GM21360 (cell line): Measurements from ENCODE around the gene PHETA1.

Experiments used
- ATAC-seq: cut with Tn5 transposase; IDR thresholded peaks from one replicate; pipeline ENCODE4 v1.9.1; 2021; ENCODE audit warnings: mild to moderate bottlenecking, moderate library complexity; ENCODE audit not compliant: unreplicated experiment

PHETA1 gene

DNA sequence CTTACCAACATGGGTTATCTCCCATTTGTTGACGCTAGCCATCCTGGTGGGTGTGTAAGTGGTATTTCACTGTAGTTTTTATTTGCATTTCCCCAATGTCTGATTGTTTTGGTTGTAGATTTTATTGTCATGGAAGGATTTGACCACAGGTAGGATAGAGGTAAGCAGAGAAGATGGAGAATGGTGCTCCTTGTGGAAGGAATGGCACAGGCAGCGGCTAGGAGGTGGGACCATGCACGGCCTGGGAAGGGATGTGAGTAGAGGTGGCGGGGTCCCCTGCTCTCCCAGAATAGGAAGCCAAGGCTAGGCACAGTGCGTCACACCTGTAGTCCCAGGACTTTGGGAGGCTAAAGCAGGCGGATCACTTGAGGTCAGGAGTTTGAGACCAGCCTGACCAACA lies 41.4 kb downstream of the PHETA1 start:
- ATAC-seq, result no peak

DNA sequence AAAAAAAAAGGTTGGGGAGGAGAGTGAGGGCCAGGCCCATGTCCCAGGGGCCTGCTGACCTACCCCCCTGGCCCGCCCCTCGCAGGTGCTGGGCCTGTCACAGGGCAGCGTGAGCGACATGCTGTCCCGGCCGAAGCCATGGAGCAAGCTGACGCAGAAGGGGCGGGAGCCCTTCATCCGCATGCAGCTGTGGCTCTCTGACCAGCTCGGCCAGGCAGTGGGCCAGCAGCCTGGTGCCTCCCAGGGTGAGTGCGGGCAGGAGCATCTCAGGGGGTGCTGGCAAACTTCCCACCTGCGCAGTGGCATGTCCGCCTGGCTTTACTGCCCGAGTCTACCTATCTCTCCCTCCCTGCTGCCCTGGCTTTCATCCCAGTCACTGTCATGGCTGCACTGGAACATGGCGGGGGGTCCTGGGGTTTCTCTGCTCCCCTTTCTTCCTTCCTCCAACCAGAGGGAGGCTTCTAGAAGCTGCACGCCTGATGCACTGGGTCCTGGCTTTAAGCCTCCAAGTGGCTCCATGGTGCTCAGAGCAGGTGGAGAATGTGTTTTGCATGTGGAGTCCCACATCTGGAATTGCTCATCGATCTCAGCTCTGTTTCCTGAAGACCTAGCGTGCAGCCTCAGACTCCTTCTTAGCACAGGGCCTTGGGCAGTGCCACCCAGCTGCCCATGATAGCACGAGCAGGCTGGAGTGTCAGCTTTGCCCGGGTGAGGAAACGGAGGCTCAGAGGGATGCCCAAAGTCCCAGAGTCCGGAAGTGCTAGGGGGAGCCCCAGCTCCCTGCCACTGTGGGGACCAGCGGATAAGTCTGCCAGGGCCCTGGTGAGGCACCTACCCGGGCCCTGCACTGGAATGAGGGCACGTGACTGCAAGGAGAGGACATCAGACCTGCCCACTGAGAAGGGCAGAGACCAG lies 46.3 kb downstream of the PHETA1 start:
- ATAC-seq, result no peak

DNA sequence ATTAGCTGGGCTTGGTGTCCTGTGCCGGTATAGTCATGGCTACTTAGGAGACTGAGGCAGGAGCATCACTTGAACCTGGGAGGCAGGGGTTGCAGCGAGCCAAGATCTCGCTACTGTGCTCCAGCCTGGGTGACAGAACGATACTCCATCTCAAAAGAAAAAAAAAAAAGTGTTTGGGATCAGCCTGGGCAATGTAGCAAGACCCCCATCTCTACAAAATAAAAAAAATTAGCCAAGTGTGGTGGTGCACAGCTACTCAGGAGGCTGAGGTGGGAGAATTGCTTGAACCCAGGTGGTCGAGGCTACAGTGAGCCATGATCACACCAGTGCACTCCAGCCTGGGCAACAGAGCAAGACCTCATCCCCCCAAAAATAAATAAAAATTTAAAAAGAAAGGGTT lies 47.6 kb downstream of the PHETA1 start:
- ATAC-seq, result no peak

DNA sequence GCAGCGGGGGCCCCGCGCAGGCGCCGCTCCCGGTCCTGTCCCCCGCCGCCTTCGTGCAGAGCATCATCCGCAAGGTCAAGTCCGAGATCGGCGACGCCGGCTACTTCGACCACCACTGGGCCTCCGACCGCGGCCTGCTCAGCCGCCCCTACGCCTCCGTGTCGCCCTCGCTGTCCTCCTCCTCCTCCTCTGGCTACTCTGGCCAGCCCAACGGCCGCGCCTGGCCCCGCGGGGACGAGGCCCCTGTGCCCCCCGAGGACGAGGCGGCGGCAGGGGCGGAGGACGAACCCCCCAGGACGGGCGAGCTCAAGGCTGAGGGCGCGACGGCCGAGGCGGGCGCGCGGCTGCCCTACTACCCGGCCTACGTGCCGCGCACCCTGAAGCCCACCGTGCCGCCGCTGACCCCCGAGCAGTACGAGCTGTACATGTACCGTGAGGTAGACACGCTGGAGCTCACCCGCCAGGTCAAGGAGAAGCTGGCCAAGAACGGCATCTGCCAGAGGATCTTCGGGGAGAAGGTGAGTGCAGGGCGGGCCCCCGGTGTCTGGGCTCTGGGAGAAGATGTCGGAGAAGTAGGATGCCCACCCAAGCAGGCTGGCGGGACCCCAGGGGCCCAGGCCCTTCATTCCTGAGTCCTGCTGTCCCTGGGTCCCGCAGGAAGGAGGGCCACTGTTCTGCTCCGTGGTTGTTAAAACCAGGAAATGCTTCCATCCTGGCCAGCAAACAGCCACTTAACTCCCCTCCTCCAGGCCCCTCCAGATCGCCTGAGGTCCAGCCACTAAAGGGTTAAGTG lies 48.4 kb downstream of the PHETA1 start:
- no peak for ATAC-seq

DNA sequence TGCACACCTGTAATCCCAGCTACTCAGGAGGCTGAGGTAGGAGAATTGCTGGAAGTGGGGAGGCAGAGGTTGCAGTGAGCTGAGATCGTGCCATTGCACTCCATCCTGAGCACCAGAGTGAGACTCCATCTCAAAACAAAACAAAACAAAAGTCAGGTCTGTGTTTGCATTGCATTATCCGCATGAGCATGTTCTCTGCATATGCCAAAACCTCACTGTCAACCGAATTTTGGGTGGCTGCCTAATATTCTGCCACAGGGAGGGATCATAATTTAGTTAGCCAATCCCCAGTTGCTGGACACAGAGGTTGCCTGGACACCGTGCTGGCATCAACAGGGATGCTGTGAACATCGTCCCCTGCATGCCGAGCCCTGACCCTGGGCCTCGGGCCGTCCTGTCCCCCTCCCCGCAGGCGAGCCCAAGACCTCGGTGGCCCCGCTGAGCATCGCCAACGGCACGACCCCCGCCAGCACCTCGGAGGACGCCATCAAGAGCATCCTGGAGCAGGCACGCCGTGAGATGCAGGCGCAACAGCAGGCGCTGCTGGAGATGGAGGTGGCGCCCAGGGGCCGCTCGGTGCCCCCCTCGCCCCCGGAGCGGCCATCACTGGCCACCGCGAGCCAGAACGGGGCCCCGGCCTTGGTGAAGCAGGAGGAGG lies 49.2 kb downstream of the PHETA1 start:
- no peak for ATAC-seq

DNA sequence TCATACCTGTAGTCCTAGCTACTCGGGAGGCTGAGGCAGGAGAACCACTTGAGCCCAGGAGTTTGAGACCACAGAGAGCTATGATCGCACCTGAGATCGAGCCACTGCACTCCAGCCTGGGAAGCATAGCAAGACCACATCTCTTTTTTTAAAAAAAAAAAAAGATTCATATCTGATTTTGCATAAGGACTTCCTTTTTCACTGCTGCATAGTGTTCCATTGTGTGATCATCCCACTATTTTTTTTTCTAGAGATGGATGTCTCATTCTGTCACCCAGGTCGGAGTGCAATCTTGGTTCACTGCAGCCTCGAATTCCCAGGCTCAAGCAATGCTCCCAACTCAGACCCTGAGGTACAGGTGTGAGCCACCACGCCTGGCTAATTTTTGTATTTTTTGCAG lies 50.4 kb downstream of the PHETA1 start:
- no peak for ATAC-seq

DNA sequence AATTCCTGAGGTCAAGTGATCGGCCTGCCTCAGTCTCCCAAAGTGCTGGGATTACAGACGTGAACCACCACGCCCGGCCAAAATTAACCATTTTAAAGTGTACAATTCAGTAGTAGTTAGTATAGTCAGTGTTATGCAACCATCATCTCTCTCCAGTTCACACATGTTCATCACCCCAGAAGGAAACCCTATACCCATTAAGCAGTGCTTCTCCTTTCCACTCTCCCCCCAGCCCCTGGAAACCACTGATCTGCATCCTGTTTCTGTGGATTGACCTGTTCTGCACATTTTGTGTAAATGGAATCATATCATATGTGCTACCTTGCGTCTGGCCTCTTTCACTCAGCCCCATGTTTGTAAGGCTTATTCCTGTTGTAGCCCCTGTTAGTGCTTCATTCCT lies 52.2 kb downstream of the PHETA1 start:
- ATAC-seq, result no peak

DNA sequence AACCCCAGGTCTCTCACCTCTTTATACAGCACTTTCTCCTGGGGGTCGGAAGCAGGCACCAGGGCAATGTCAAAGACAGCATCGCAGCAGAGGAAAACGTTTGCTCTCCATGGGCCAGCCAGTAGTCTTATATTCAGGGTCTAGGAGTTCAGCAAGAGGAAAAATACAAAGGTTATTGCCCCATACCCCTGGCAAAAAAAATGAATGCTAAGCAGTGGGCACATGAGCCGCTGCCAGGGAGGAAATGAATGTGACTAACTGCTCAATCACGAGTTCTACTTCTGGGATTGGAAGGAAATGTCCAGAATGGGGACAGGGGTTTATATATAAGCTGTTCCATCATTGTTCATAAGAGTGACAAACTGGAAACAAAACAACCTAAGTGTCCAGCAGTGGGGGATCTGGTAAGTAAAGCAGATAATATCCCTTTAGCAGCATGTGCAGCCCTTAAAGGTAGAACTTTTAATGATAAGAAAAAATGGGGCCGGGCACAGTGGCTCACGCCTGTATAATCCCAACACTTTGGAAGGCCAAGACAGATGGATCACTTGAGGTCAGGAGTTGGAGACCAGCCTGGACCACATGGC lies 53.8 kb downstream of the PHETA1 start:
- no peak for ATAC-seq

DNA sequence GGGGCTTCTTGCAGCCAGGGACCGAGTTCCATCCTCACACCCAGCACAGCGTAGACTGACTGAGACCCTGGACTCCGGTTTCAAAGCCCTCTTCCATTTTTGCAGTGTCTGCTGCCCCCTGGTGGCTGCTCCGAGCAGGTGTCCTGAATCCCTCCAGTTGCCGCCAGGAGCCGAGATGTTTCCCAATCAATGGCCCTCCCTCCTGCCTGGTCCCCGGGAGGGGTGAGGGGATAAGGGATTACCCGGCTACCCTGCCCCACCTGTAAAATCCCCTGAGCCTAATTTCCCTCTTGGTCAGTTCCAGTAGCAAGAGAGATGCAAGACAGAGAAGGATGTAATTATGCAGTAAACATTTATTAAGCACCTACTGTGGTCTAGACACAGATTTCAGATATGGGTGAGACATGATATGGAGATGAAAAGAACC lies 55.0 kb downstream of the PHETA1 start:
- ATAC-seq, result no peak

DNA sequence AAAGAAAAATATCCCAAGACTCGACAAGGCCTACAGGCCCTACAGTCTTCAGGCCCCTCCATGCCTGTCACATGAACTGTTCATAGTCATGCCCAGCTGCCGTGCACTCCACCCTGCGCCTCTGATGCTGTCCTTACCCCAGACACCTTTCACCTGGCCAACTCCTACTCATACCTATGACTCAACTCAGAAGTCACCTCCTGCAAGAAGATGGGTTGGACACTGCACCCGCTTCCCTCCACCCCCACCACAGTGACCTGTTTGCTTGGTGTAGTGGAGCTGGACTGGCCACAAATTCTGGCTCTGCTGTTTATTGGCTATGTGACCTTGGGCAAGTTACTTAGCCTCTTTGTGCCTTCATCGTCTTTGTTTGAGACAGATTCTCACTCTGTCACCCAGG lies 56.2 kb downstream of the PHETA1 start:
- no peak for ATAC-seq

DNA sequence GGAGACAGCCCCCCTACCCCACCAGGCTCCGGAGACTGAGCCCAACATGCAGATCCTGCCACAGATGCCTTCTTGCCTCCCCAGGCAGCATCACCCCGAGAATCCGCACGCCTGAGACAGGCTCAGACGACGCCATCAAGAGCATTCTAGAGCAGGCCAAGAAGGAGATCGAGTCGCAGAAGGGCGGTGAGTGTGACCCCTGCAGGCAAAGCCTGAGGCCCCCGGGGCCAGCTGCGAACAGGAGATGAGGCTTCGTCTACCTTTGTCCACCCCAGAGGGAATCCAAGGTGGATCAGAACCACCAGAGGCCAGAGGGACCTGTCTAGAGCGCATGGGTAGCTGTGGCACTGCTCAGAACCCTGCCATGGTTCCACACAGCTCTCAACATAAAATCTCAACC lies 56.9 kb downstream of the PHETA1 start:
- ATAC-seq, result no peak

DNA sequence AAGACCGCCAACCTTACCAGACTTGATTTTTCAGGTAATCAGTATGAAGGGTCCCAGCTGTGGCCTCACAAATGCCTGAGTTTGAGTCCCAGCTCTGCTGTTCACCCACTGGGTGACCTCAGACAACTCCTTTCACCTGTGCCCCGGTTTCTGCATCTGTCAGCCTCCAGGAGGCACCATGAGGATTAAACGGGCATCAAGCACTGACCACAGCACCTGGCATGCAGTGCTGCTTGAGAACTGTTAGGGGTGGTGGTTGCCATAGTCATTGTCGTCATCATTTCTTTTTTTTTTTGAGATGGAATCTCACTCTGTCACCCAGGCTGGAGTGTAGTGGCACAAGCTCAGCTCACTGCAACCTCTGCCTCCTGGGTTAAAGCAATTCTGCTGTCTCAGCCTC lies 57.9 kb downstream of the PHETA1 start:
- ATAC-seq, result no peak
